KOPT-K1 (cell line): ENCODE data around the gene ZCCHC3.

Source experiments
- H3K27ac ChIP-seq: fragments of 200-600 bp; sonication (generic); 2 replicates; pipeline ENCODE4 v1.5.1; 2016; ENCODE audit warnings: antibody characterized with exemption, mild to moderate bottlenecking, low read depth, low read length; ENCODE audit not compliant: poor library complexity, severe bottlenecking
- H3K36me3 ChIP-seq: fragments of 200-600 bp; sonication (generic); 2 replicates; pipeline ENCODE4 v1.5.1; 2017; ENCODE audit warnings: antibody characterized with exemption, mild to moderate bottlenecking, low read length, moderate library complexity; ENCODE audit not compliant: insufficient read depth
- H3K9me3 ChIP-seq: fragments of 200-600 bp; sonication (generic); 2 replicates; pipeline ENCODE4 v1.5.1; 2017; ENCODE audit warnings: antibody characterized with exemption, low read length, mild to moderate bottlenecking; ENCODE audit not compliant: insufficient read depth, poor library complexity, severe bottlenecking

ZCCHC3 gene

DNA sequence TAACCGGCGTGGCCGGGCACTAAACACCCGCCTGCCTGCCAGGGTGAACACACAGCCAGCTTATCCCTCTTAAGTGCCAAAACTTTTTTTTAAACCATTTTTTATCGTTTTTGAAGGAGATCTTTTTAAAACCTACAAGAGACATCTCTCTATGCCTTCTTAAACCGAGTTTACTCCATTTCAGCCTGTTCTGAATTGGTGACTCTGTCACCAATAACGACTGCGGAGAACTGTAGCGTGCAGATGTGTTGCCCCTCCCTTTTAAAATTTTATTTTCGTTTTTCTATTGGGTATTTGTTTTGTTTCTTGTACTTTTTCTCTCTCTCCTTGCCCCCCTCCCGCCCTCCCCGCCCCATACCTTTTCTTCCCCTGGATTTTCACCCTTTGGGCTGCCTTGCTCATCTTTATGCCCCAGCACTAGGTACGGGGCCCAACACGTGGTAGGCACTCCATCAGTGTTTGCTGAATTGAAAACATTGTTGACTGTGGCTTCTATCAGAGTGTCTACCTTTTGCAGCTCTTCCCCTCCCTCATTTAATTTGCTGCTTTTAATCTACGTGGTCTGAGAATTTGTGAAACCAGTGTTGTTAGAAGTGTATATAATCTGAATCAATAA is 1.5 kb downstream of the ZCCHC3 start:
- Histone ChIP-seq H3K27ac (peak overlapping the region; percentile 92), H3K36me3 (peaks cover 34% of the 10 kb centered on the region), H3K9me3 (no peaks in the 10 kb centered on the region)

DNA sequence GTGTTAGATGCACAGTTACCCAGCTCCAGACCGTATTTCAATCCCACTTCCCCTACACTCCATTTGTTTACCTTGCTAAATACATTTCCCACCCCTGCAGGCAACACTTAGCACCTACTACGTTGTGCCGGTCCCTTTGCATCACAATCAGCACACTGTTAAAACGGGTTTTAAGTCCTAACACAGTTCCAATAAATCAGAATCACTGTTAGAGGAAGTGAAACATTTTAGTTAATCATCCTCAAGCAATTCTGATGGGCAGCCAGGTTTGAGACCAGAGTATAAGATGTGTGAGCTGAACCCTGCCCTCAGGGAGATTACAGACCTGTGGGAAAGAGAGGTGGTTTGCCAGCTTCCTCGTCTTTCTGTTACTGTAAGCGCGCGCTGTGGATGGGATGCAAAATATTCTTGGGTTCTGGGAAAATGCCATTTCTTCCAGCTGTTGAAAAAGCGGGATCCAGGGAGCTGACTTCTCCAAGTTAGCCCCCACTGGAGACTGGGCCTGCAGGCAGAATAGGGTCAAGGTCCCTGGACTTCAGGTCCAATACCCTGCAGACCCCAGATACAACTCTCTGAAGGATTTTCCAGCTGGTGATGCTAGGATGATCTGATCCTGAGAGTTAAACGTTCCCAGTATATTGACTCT is 3.1 kb downstream of the ZCCHC3 start:
- peaks cover 34% of the 10 kb centered on the region for H3K36me3 ChIP-seq
- H3K27ac ChIP-seq: no peak overlapping the region
- no peaks in the 10 kb centered on the region for H3K9me3 ChIP-seq

GRCh38 chr20:301886-302848 is 4.8 kb downstream of the ZCCHC3 start:
- peaks cover 34% of the 10 kb centered on the region for H3K36me3 ChIP-seq
- no peaks in the 10 kb centered on the region for H3K9me3 ChIP-seq
- H3K27ac ChIP-seq: no peak overlapping the region

DNA sequence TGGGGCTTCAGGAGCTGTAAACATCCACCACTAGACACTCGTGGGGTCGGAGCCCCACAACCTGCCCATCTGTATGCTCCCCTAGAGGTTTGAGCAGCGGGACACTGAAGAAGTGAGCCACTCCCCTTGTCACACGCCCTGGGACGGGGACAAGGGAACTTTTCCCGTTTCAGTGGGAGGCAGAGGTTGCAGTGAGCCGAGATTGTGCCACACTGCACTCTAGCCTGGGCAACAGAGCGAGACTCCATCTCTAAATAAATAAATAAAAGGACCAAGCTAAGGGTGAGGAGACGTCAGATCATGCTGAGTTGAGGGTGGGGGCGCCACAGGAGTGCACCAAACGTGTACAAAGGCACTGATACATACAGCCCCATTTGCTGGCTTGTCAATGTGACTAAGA is 8.4 kb downstream of the ZCCHC3 start:
- H3K9me3 ChIP-seq: no peaks in the 10 kb centered on the region
- H3K27ac ChIP-seq: no peak overlapping the region
- H3K36me3 ChIP-seq: peaks cover 16% of the 10 kb centered on the region

- Histone ChIP-seq H3K36me3 (no peaks in the 10 kb centered on the region), H3K27ac (no peak overlapping the region), H3K9me3 (no peaks in the 10 kb centered on the region)
These were observed 11.2 kb downstream of the ZCCHC3 start for GRCh38 chr20:308427-309038.

- no peaks in the 10 kb centered on the region for H3K9me3 ChIP-seq
- H3K27ac ChIP-seq: no peak overlapping the region
- no peaks in the 10 kb centered on the region for H3K36me3 ChIP-seq
These were observed 12.0 kb downstream of the ZCCHC3 start for GRCh38 chr20:309306-309840.

GRCh38 chr20:309841-310644 is 12.7 kb downstream of the ZCCHC3 start:
- H3K9me3 ChIP-seq: no peaks in the 10 kb centered on the region
- no peaks in the 10 kb centered on the region for H3K36me3 ChIP-seq
- H3K27ac ChIP-seq: no peak overlapping the region

- Histone ChIP-seq H3K36me3 (no peaks in the 10 kb centered on the region), H3K27ac (no peak overlapping the region), H3K9me3 (no peaks in the 10 kb centered on the region)
These were observed 13.3 kb downstream of the ZCCHC3 start for GRCh38 chr20:310645-311044.

GRCh38 chr20:311609-312008 is 14.2 kb downstream of the ZCCHC3 start:
- H3K27ac ChIP-seq: no peak overlapping the region
- no peaks in the 10 kb centered on the region for H3K9me3 ChIP-seq
- no peaks in the 10 kb centered on the region for H3K36me3 ChIP-seq

GRCh38 chr20:312067-312466 is 14.7 kb downstream of the ZCCHC3 start:
- no peak overlapping the region for H3K27ac ChIP-seq
- H3K36me3 ChIP-seq: no peaks in the 10 kb centered on the region
- no peaks in the 10 kb centered on the region for H3K9me3 ChIP-seq

DNA sequence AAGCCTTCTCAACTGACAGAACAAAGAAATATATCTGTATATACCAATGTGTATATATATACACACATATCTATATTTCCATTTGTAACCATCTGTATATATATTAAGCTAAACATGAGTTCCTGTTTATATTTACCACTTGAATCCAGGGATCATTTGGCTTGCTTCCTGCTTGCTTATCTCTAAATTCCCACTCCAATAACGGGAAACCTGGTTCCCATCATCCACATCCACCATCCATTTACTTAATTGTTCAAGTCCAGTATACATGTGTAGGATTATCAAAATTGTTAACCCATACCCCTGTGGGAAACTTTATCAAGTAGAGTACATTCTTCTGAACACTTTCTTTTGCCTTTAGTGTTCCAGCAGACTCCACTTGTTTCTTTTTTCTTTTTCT is 15.5 kb downstream of the ZCCHC3 start:
- no peaks in the 10 kb centered on the region for H3K9me3 ChIP-seq
- H3K27ac ChIP-seq: no peak overlapping the region
- H3K36me3 ChIP-seq: no peaks in the 10 kb centered on the region

- Histone ChIP-seq H3K9me3 (no peaks in the 10 kb centered on the region), H3K27ac (no peak overlapping the region), H3K36me3 (no peaks in the 10 kb centered on the region)
These were observed 16.0 kb downstream of the ZCCHC3 start for GRCh38 chr20:313402-313801.

GRCh38 chr20:313948-314347 is 16.6 kb downstream of the ZCCHC3 start:
- Histone ChIP-seq H3K27ac (no peak overlapping the region), H3K36me3 (no peaks in the 10 kb centered on the region), H3K9me3 (no peaks in the 10 kb centered on the region)

DNA sequence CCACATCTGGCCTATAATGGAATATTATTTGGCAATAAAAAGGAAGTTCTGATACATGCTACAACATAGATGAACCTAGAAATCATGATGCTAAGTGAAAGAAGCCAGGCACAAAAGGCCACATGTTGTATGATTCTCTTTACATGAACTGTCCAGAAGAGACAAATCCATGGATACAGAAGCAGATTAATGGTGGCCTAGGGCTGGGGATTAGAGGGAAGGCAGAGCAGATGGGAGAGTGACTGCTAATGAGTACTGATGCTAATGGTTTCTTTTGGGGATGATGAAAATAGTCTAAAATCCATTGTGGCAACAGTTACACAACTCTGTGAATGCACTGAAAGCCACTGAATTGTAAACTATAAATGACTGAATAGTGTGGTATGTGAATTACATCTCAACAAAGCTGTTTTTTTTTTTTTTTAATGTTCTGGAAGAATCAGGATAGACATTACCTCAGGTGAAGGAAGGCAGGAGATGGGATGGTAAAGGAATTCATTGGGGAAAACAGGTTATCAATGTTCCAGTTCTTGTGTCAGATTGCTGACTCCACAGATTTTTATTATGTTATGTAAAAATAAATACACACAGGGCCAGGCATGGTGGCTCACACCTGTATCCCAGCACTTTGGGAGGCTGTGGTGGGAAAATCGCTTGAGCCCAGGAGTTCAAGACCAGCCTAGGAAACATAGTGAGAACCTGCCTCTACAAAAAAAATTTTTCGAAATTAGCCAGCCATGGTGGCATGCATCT is 19.1 kb downstream of the ZCCHC3 start:
- Histone ChIP-seq H3K36me3 (no peaks in the 10 kb centered on the region), H3K27ac (no peak overlapping the region), H3K9me3 (no peaks in the 10 kb centered on the region)
